CD14-positive monocyte (primary cell): ENCODE results near the gene ZNF672. TPM values are rescaled to one million over a fixed set of nuclear protein-coding genes. Genes with fewer than 3 reads are reported as not detected.

Experiments
- DNase-seq, 3 donors: peaks; one replicate each; pipeline ENCODE4 v3.0.0-alpha.2; 2011 to 2022
- H2AFZ ChIP-seq: 2 replicates; pipeline ENCODE4 v1.6.0; 2012; ENCODE audit warnings: mild to moderate bottlenecking, low read depth, low read length, inconsistent platforms; ENCODE audit not compliant: insufficient read depth, poor library complexity, severe bottlenecking
- H3K27ac ChIP-seq, 2 donors: 1 replicate in 1 of 2; 2 replicates in 1 of 2; pipeline ENCODE4 v1.5.1; 2012 to 2013; ENCODE audit warnings: low read length in 2 of 2, control low read depth in 1 of 2, inconsistent platforms in 1 of 2, low read depth in 1 of 2, mild to moderate bottlenecking in 1 of 2
- H3K27me3 ChIP-seq, 2 donors: one replicate each; pipeline versions ENCODE4 v1.6.0 to v1.6.1; 2011 to 2013; ENCODE audit warnings: low read length in 2 of 2; ENCODE audit not compliant: control insufficient read depth in 2 of 2, insufficient read depth in 2 of 2
- H3K36me3 ChIP-seq, 2 donors: replicated peaks in 1 of 2; 1 replicate in 1 of 2; 2 replicates in 1 of 2; pipeline versions ENCODE4 v1.5.1 to v1.6.1; 2012 to 2013; ENCODE audit warnings: low read length in 2 of 2, control low read depth in 1 of 2, inconsistent platforms in 1 of 2, mild to moderate bottlenecking in 1 of 2; ENCODE audit not compliant: insufficient read depth in 2 of 2, control insufficient read depth in 1 of 2
- H3K4me1 ChIP-seq, 2 donors: 1 replicate in 1 of 2; 2 replicates in 1 of 2; pipeline versions ENCODE4 v1.5.1 to v1.6.1; 2012 to 2013; ENCODE audit warnings: low read length in 2 of 2, control low read depth in 1 of 2, inconsistent platforms in 1 of 2, mild to moderate bottlenecking in 1 of 2, moderate library complexity in 1 of 2; ENCODE audit not compliant: insufficient read depth in 2 of 2, control insufficient read depth in 1 of 2
- H3K4me2 ChIP-seq: replicated peaks from 2 replicates; pipeline ENCODE3; 2012; ENCODE audit warnings: low read length, moderate library complexity, mild to moderate bottlenecking; ENCODE audit not compliant: poor library complexity, severe bottlenecking; ENCODE audit errors: extremely low read depth
- H3K4me3 ChIP-seq, 3 experiments: fragments of 200-600 bp in 1 of 3; sonication (generic) in 1 of 3; replicated peaks in 1 of 3; 1 replicate in 2 of 3; 2 replicates in 1 of 3; pipeline ENCODE4 v1.5.1; 2011 to 2013; ENCODE audit warnings: low read length in 3 of 3, mild to moderate bottlenecking in 3 of 3, control low read depth in 2 of 3, low read depth in 2 of 3, inconsistent platforms in 1 of 3, moderate library complexity in 1 of 3
- H3K79me2 ChIP-seq: 2 replicates; pipeline ENCODE4 v1.6.0; 2012; ENCODE audit warnings: mild to moderate bottlenecking, control low read depth, inconsistent platforms, low read length, moderate library complexity; ENCODE audit not compliant: insufficient read depth
- H3K9ac ChIP-seq: 2 replicates; pipeline ENCODE4 v1.6.0; 2017; ENCODE audit warnings: low read length, mild to moderate bottlenecking; ENCODE audit not compliant: insufficient read depth, poor library complexity, severe bottlenecking
- H3K9me3 ChIP-seq, 2 donors: replicated peaks in 1 of 2; 1 replicate in 1 of 2; 2 replicates in 1 of 2; pipeline versions ENCODE4 v1.5.1 to v1.6.1; 2012 to 2013; ENCODE audit warnings: low read length in 2 of 2, control low read depth in 1 of 2; ENCODE audit not compliant: control insufficient read depth in 1 of 2, insufficient read depth in 1 of 2
- H4K20me1 ChIP-seq: 2 replicates; pipeline ENCODE4 v1.6.0; 2012; ENCODE audit warnings: mild to moderate bottlenecking, low read length, control low read depth, moderate library complexity; ENCODE audit not compliant: insufficient read depth
- H3K27ac Mint-ChIP-seq, 7 donors: one replicate each; pipeline ENCODE4 v1.8.0; 2020; ENCODE audit warnings: mild to moderate bottlenecking in 7 of 7, mixed read lengths in 7 of 7, moderate library complexity in 6 of 7, inconsistent platforms in 2 of 7
- H3K27me3 Mint-ChIP-seq, 3 donors: one replicate each; pipeline ENCODE4 v1.8.0; 2021 to 2022; ENCODE audit warnings: low read depth in 3 of 3, mild to moderate bottlenecking in 3 of 3, mixed read lengths in 3 of 3, moderate library complexity in 3 of 3, inconsistent platforms in 1 of 3
- H3K36me3 Mint-ChIP-seq, 2 donors: one replicate each; pipeline ENCODE4 v1.8.0; 2020; ENCODE audit warnings: mixed read lengths in 2 of 2, inconsistent platforms in 1 of 2, mild to moderate bottlenecking in 1 of 2
- H3K4me1 Mint-ChIP-seq: one replicate; pipeline ENCODE4 v1.8.0; 2020; ENCODE audit warnings: mild to moderate bottlenecking, mixed read lengths
- H3K4me3 Mint-ChIP-seq, 2 donors: one replicate each; pipeline ENCODE4 v1.8.0; 2020; ENCODE audit warnings: mild to moderate bottlenecking in 2 of 2, mixed read lengths in 2 of 2, moderate library complexity in 1 of 2
- H3K9me3 Mint-ChIP-seq, 7 donors: one replicate each; pipeline ENCODE4 v1.8.0; 2020 to 2022; ENCODE audit warnings: mixed read lengths in 7 of 7, mild to moderate bottlenecking in 6 of 7, moderate library complexity in 6 of 7, inconsistent platforms in 2 of 7
- CTCF ChIP-seq: fragments of 200-600 bp; IDR thresholded peaks from one replicate; pipeline ENCODE4 v1.8.0; 2022; ENCODE audit warnings: antibody characterized with exemption, mild to moderate bottlenecking
- WGBS: methylation state at CpG from one replicate; pipeline ENCODE4 v1.1.5; 2013; ENCODE audit warnings: missing lambda C conversion rate; ENCODE audit not compliant: insufficient coverage; 5-methylcytosine and 5-hydroxymethylcytosine counted together
- intact Hi-C, 2 donors: fragments of 100-400 bp; cut with micrococcal nuclease; formaldehyde crosslinking; loops; one replicate each; pipeline versions ENCODE4 v1.15.0 to v1.15.1; 2023
- polyA plus RNA-seq, 3 donors: library from polyadenylated mRNA; depleted of rRNA in 1 of 3; unstranded in 2 of 3; stranded (reverse) in 1 of 3; fragments of 300-500 nt in 2 of 3; fragments of >200 nt in 1 of 3; fragmentation: Illumina TruSeq in 2 of 3; gene quantifications; 1 replicate in 2 of 3; 2 replicates in 1 of 3; pipeline ENCODE4 v1.2.3, GENCODE V29; 2012 to 2021

Gene ZNF672
- polyA plus RNA-seq, 3 donors: 21.2 to 23.9 (median 23.4) TPM

GRCh38 chr1:248857749-248858095 lies 19.7 kb downstream of the ZNF672 start:
- H3K4me1 ChIP-seq: peaks cover 37 to 43% of the 10 kb centered on the region in 2 donors
- intact Hi-C loops: loop anchor here (2.0 kb wide), 2 partner anchors 17 to 19 kb away; partner anchors contain the start of gene ZNF672 (in 1 of the 2)
- Mint-ChIP-seq H3K4me3 (peak overlapping the region; percentile 89 to 90), H3K4me1 (peaks cover 33% of the 10 kb centered on the region), H3K9me3 (no peaks in the 10 kb centered on the region), H3K27ac (peak overlapping the region in 1 of 7 donors; percentile 31), H3K36me3 (peaks cover 20 to 21% of the 10 kb centered on the region in 2 donors), H3K27me3 (peaks cover 0 to 4% (median 0%) of the 10 kb centered on the region in 3 donors)
- H3K36me3 ChIP-seq: peaks cover 5 to 11% of the 10 kb centered on the region in 2 donors
- H3K79me2 ChIP-seq: peaks cover 11% of the 10 kb centered on the region
- no peaks in the 10 kb centered on the region for H3K27me3 ChIP-seq
- no peaks in the 10 kb centered on the region for H3K9me3 ChIP-seq
- H2AFZ ChIP-seq: peak overlapping the region; percentile 94
- no peak overlapping the region for H3K27ac ChIP-seq
- 23% methylated on average over 4 of the region's 4 CpGs for WGBS
- H3K4me2 ChIP-seq: peak overlapping the region; percentile 72
- H3K9ac ChIP-seq: peak overlapping the region; percentile 33
- TF ChIP-seq CTCF: no peak
- peak overlapping the region in 2 of 3 experiments; percentile 53 to 76 for H3K4me3 ChIP-seq
- no peak for DNase-seq
- peaks cover 8% of the 10 kb centered on the region for H4K20me1 ChIP-seq

GRCh38 chr1:248858096-248858890 lies 20.3 kb downstream of the ZNF672 start:
- Histone ChIP-seq H3K4me3 (peak overlapping the region; percentile 53 to 76 (median 67)), H3K79me2 (peaks cover 11% of the 10 kb centered on the region), H3K9me3 (no peaks in the 10 kb centered on the region), H3K4me1 (peaks cover 39 to 45% of the 10 kb centered on the region in 2 donors), H4K20me1 (peaks cover 3% of the 10 kb centered on the region), H2AFZ (peak overlapping the region; percentile 94), H3K36me3 (peaks cover 5 to 11% of the 10 kb centered on the region in 2 donors), H3K9ac (peak overlapping the region; percentile 71), H3K27me3 (no peaks in the 10 kb centered on the region), H3K27ac (peak overlapping the region; percentile 94 to 96), H3K4me2 (peak overlapping the region; percentile 72)
- H3K27ac Mint-ChIP-seq: peak overlapping the region; percentile 98 to 100 (median 99)
- DNase-seq: peak; percentile 47 to 58 (median 53)
- H3K4me3 Mint-ChIP-seq: peak overlapping the region; percentile 89 to 90
- no peaks in the 10 kb centered on the region for H3K9me3 Mint-ChIP-seq
- H3K36me3 Mint-ChIP-seq: peaks cover 20 to 21% of the 10 kb centered on the region in 2 donors
- H3K4me1 Mint-ChIP-seq: peaks cover 35% of the 10 kb centered on the region
- peaks cover 0 to 4% (median 0%) of the 10 kb centered on the region in 3 donors for H3K27me3 Mint-ChIP-seq
- intact Hi-C loops: loop anchor here (2.0 kb wide), 2 partner anchors 17 to 19 kb away; partner anchors contain the start of gene ZNF672 (in 1 of the 2)
- peak; percentile 50 for TF ChIP-seq CTCF
- WGBS: under 1% methylated on average over 34 of the region's 45 CpGs
